ENCODE measurements around the gene PDE3A.

- TF ChIP-seq CTCF (conservative IDR thresholded peaks at IDR 0.05), result peak; percentile 85
- no peak for TF ChIP-seq ZFX (IDR thresholded peaks at IDR 0.05)
Observed at GRCh38 chr12:20646239-20646827, 278.0 kb downstream of the PDE3A start.
